HG03135 (cell line): ENCODE measurements around the gene DIPK1A.
A peak's percentile ranks its signal among the peaks of the same experiment; 100 is the strongest.

Source experiments
- ATAC-seq: cut with Tn5 transposase; IDR thresholded peaks from one replicate; pipeline ENCODE4 v1.9.1; 2021; ENCODE audit warnings: mild to moderate bottlenecking, moderate library complexity; ENCODE audit not compliant: unreplicated experiment

The DIPK1A gene

DNA sequence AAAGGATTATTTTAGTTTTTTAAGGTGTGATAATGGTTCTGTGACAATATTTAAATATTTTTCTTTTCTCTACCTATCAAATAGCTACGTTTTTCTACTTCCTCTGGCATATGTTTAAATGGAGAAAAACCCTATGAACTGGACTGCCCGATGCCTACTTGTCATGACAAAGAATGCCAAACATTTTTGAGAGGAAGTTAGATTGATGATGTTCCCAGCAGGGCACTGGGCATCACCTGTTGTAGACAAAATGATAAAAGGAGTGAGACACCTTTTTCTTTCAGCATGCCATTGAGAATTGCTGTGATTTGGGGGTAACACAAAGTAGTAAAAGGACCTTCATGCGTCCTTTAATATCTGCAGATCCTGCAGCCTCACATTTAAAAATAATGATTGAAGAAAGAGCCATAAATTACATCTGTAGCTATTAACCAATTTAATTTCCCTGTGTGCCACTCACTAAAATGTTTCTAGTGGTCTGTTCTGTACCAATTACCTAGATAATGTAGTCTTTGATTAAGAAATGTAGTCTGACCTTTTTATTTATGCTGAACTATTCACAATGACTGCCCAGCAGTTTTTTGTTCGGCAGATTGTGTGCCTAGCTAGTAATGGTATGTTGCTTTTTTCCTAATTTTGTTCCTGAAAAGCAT lies 81.8 kb downstream of the DIPK1A start:
- no peak for ATAC-seq

DNA sequence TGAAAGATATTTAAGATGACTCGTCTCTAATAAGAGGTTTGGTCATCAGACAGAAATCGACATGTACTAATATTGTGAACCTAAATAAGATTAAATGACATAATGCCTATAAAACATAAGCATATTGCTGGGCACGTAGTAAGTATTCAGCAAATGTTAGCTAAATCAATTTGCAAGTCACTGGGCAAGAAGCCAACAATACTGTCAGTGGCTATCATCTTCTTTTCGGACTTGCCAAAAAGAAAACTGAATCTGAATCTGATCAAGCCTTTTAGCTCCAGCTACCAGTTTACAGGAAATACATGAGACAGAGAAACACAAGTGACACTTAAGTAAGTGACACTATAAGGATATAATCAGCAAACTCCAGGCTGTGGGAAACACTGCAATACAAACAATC lies 83.5 kb downstream of the DIPK1A start:
- ATAC-seq: no peak

DNA sequence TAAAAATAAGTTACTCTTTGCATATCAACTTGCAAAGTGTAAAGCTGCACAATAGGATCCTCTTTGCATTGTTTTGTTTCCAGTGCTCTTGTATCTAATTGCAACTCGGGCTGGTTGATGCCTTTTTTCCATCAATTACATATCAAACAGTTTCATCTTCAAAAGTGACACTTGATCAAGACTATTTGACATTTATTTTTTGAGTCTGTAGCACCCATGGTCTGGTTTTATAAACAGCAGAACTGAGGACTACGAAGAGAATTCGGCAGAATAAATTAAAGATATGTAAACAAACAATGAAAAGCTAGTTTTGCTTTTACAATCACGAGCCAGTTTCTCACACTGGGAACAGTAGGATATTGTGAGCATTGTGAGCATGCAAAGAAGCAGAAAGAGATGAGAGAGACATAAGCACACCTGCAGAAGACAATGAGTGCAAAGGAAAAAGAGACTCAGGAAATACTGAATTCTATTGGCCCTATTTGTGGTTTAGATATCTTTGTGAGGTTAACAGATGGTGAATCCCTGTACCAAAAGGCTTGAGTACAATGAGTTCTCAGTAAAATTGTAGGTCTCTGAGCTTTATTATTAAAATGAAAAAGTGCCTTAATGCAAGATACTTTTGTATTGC lies 84.1 kb downstream of the DIPK1A start:
- ATAC-seq: no peak

DNA sequence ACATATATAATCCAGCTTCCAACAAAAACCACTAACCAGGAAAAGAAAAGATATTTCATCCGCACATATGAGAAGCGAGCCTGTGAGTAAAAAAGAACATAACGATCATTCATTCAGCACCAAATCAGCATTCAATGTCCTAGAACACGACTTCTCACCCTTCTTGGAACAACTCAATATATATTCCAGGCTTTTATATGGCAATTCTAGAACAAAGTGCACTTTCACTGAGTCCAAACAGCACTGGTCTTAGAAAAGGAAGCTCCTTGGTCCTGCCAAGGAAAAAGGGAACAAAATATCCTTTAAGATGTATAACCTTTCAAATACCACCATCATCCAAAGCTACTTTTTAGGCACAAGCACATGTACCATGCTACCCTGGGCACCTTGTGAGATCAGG lies 84.9 kb downstream of the DIPK1A start:
- ATAC-seq: no peak

DNA sequence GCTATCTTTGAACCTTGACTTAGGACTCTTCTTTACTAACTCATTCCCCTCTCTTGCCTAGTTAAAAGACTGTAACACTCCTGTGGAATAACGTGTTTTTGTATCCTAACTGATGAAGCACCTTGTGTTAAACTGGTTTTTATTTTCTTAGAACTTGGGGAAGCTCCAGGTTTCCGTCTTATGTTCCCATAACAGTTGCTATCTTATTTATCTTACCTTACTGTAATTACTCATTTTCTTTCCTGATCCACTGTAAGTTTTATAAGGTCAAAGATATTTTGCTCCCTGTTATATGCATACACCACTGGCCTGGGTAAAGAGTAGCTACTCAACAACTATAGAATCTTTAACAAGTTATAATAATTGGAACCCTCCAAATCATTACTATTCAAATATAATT lies 86.3 kb downstream of the DIPK1A start:
- ATAC-seq: no peak

DNA sequence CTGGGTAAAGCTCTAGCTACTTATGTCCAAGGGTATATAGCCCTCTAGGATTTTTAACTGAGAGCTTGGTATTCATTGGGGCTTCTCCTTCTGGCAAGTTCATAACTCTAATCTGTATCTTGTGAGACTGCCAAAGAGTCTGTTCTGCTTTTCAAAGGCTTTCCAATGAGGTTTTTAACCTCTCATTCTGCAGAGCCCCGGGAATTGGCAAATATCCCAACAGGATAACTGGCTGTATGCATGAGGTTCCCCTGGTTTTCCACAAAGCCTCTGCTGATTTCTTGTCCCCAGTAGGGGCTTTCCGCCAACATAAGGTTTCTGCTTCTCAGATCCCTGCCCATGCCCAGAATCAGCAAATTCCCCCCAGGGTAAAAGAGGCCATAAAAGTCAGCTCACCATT lies 88.5 kb downstream of the DIPK1A start:
- ATAC-seq: no peak

DNA sequence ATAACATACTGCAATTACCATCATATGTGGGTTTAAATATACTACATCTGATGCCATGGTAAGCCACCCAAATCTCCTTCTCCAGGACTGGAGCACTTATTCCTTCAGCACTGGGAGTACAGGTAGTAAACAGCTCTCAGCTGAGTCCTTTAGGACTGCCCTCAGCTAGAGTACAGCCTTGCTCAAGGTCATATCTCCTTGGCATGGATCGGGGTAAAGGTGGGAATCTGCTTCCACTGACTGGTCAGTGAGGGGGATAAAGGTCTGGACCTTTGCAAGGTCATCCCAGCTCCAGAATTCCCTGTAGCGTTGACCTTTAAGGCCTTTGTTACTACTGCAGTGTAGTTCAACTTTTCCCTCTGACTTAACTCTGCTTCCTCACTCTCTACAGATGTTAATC lies 90.7 kb downstream of the DIPK1A start:
- no peak for ATAC-seq

DNA sequence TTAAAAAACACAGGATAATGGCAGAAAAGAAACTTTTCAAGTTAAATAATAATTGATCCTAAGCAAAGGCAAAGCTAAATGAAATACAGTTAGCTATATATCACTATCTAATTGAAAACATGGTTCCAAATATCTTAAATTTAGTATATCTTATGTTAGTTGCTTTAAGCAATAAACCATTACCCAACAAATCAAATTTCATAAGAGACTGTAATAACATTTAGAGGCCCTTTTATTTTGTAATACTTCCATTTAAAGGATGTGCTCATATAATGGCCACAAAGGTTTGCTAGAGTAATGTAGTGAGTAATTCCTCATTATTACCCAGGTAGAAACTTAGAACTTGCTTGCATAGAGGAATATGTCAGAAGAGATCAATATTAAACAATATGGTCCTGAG lies 97.1 kb downstream of the DIPK1A start:
- no peak for ATAC-seq

DNA sequence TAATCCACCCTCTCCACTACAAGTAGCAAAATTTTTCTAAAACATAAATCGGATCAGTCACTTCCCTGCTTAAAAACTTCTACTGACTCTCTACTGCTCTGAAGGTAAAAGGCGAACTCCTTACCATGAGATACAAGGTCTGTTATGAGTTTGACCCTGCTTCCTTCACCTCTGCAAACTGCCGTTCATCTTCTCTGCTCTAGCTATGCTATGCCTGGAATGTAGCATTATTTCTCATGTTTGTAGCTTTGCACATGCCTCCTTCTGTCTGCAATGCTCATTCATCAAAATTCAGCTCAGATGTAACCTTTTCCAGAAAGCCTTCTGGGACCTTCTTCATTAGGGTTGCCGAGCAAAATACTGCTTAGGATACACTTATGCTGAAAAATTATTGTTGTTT lies 98.7 kb downstream of the DIPK1A start:
- ATAC-seq: no peak

DNA sequence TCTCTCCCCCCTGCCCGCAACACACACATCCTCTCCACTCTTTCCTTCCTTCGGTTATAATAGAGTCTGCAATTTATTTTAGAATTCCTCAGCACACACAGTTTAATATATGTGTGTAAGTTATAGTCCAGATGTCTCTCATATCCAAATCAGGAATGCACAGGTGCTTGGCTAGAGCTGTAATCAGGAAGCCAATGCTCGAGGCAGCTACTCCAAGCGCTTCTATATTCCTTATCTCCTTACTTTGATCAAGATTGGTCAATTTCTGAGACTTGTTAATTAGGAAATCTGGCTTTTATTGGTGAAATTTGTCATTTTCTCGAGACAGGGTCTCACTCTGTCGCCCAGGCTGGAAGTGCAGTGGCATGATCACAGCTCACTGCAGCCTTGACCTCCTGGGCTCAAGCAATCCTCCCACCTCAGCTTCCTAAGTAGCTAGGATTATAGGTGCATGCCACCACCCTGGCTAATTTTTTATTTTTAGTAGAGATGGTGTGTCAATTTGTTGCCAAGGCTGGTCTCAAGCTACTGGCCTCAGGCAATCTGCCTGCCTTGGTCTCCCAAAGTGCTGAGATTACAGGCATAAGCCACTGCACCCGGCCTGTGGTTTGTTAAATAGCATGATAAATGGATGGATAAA lies 101.7 kb downstream of the DIPK1A start:
- ATAC-seq: no peak

DNA sequence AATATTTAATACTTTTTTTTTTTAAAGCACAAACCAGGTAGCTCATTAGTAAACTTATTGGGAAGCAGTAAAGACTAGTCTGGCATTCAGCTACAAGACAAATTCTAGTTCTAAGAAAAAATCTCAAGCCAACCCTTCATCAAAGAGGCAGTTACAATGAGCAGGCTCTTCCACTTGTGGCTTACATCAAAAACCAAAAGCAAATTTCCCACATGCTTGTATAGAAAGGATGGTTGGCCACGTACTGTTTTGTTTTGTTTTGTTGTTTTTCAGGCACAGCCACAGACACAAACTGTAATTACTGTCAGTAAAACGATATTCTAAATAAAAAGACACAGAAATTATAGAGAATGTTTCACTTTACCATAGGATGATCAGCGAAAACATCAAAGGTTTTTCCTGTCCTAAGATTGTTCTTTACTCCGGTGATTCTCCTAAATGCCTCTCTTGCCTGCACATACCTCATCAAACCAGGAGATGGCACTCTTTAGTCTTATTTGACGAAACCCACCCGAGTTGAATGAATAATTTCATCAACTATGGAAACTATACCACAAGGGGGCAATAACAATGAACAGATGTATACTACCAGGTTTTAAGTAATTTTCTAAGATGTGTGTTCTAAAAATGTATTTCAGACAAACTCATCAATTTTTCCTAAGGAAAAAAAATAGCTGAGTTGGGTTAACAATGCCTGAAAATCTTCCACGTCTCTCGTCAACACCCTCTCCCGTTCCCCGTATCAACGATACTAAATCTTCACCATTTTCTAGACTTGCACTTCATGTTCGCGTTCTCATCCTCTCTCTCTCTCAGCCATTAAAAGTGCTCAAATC lies 102.5 kb downstream of the DIPK1A start:
- peak; percentile 71 for ATAC-seq

DNA sequence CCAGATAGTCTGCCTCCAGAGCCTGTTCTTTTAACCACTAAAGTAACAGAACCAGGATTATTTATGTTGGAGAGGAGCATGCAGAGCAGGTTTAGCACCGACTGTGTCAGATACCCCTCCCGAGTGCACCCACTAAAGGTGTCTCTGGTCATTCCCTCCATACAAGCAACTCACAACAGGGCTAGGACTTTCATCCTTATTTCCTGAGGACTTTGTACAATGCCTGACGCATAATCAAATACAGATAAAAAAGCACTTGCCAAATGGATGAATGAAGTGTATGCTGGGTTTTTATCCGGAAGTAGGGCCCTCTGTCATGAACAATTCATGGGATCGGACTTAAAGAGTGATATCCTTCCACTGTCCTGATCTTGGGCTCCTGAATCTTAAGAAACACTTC lies 103.4 kb downstream of the DIPK1A start:
- ATAC-seq: no peak

DNA sequence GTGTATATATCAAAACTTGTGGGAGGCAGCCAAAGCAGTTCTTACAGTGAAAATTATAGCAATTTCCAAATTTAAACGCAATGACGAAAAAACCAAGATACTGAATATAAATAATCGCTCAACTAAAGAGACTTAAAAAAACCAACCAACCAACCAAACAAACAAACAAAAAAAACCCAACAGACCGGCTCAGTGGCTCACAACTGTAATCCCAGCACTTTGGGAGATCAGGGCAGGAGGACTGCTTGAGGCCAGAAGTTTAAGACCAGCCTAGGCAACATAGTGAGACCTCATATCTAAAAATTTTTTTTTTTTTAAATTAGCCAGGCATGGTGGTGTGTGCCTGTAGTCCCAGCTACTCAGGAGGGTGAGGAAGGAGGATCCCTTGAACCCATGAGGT lies 106.0 kb downstream of the DIPK1A start:
- ATAC-seq: no peak

DNA sequence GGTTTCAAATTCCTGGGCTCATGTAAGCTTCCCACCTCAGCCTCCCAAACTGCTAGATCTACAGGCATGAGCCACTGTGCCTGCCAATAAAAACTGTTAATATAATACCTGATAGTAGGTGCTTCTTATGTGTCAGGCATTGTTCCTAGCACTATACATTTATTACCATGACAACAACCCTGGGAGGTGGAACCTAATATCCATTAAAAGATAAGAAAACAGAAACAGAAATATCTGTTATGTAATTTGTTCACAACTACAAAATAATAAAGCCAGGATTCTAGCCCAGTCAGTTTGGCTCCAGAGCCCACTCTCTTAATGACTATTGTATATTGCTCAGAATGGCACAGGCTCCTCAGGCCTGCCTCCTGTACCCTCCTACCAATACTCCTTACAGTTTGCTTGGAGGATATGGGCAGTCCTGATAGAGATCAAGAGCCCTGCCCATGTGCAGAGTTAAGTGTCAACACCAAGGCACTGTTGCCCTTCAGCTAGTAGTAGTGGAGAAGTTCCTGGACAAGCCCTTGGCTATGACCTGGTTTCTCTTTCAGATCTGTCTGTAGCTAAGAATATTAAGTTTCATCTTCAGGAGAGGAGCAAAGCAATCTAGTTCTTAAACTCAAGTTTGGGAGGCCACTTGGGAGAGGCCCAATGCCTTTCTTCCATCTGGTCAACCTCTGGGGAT lies 107.0 kb downstream of the DIPK1A start:
- ATAC-seq: no peak

DNA sequence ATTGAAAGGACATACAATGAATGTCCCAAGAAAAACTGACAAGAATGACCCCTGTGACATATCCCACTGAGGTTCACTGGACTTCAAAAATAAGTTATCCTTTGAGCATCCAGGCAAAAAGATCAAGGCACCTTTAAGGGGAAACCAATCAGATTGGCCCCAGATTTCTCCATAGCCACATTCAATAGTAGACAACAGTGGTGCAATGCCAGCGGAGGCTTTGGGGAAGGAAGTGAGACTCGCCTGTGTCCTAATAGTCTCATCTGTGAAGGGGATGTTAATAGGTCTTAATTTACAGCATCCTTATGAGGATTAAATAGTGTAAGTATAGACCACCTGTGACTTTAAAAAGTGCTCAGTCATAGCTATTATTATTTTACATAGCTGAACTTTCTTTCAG lies 108.0 kb downstream of the DIPK1A start:
- no peak for ATAC-seq

DNA sequence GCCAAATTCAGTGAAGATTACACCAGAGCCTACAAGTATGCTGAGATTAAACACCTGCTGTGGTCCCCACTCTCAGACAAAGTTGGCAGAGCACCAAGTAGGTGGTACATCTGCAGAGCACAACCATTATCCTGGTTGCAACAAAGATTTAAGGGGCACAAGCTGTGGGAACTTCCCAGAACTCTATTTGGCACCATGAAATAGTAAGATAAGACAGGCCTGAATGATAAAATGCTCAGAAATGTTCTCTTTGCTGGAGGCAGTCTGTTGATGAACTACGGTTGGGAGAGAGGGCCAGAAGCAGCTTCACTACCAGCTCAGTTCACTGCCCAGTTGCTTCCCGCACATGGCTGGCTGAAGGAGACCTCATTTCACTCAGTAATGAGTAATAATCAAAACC lies 109.5 kb downstream of the DIPK1A start:
- no peak for ATAC-seq

DNA sequence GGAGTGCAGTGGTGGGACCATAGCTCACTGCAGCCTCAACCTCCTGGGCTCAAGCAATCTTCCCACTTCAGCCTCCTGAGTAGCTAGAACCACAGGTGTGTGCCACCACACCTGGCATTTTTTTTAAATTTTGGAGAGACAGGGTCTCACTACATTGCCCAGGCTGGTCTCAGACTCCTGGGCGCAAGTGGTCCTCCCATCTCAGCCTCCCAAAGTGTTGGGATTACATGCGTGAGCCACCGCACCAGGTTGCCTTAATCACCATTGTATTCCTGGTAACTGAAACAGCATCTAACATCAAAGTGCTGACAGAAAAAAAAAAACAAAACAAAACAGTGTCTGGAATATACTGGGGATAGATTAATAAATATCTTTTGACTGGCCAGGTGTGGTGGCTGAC lies 111.2 kb downstream of the DIPK1A start:
- ATAC-seq: no peak

DNA sequence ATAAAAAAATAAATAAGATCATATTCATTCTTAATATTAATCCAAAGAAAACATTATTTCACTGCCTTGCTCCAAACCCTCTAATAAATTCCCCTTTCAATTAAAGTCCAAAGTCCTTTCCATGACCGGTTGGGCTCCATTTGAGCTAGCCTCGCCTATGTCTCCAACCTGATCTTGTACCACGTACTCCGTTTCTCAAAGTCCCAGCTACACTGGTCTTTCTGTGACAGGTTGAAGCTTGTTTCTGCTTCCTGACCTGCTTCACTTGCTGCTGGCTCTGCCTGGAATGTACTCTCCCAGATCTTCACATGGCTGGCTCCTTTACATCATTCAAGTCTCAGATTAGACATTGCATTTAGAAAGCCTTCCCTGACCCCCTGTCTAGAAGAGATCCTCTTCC lies 113.1 kb downstream of the DIPK1A start:
- ATAC-seq: no peak

DNA sequence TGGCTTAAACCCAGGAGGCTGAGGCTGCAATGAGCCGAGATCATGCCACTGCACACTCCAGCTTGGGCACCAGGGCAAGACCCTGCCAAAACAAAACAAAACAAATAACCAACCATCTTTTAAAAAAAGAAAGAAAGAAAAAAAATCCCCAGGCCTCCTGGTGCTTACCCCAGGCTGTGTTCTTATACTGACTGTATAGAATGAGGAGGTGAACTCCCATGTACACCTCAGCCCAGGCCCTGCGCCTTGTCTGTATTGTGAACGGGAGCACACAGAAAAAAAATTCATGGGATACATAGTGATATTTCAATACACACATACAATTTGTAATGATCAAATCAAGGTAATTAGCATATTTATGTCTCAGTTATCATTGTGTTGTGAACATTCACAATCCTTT lies 115.4 kb downstream of the DIPK1A start:
- ATAC-seq: no peak

DNA sequence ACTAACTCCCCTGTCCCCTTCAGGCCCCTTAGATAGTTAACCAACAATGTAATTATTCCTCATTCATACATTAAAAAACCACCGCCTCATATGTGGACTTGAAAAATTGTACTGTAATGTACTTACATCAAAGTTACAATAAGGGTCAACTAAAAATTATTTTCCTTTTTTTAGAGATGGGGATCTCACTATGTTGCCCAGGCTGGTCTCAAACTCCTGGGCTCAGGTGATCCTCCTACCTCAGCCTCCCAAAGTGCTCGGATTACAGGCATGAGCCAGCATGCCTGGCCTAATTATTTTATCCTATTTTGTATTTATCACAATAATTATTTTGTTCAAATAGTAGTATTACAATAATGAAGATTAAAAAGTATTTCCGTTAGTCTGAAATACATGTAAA lies 116.8 kb downstream of the DIPK1A start:
- ATAC-seq: no peak
